Measurements from ENCODE around the gene ANKFN1. TPM values are rescaled to one million over a fixed set of nuclear protein-coding genes. Genes with fewer than 3 reads are reported as not detected.

The ANKFN1 gene
- total RNA-seq, 1 donor from 2014 or later, result not detected

- Histone ChIP-seq H3K4me2 (ENCODE audit: low read length) (no peak overlapping the region), H3K27ac (ENCODE audit: low read depth, low read length) (no peak overlapping the region), H3K4me1 (ENCODE audit: insufficient read depth, low read length) (peaks cover 8% of the 10 kb centered on the region), H3K9me3 (ENCODE audit: insufficient read depth, low read depth, low read length) (no peaks in the 10 kb centered on the region), H4K20me1 (ENCODE audit: insufficient read depth, low read length) (no peaks in the 10 kb centered on the region), H3K36me3 (ENCODE audit: insufficient read depth, low read length) (no peaks in the 10 kb centered on the region), H3K79me2 (ENCODE audit: insufficient read depth, low read length) (no peaks in the 10 kb centered on the region), H3K9ac (ENCODE audit: low read length) (no peak overlapping the region), H2AFZ (ENCODE audit: low read depth, low read length) (no peak overlapping the region), H3K27me3 (ENCODE audit: insufficient read depth, low read length) (no peaks in the 10 kb centered on the region), H3K4me3 (ENCODE audit: insufficient read depth, low read depth, low read length) (no peak overlapping the region)
- no peaks in the 10 kb centered on the region for H3K36me3 Mint-ChIP-seq (ENCODE audit: low read depth, unreplicated experiment)
- no peaks in the 10 kb centered on the region for H3K27me3 Mint-ChIP-seq (ENCODE audit: low read depth, unreplicated experiment)
- FAIRE-seq (no peak), DNase-seq (ENCODE audit: low read depth) (no peak)
- no peak overlapping the region for H3K4me3 Mint-ChIP-seq (ENCODE audit: unreplicated experiment)
- no peaks in the 10 kb centered on the region for H3K9me3 Mint-ChIP-seq (ENCODE audit: unreplicated experiment)
- H3K4me1 Mint-ChIP-seq (ENCODE audit: low read depth, unreplicated experiment), result peaks cover 6% of the 10 kb centered on the region
- H3K27ac Mint-ChIP-seq (ENCODE audit: unreplicated experiment), result no peak overlapping the region
- TF ChIP-seq CTCF (IDR thresholded peaks at IDR 0.05; ENCODE audit: insufficient read depth, low read depth, low read length) (no peak), EZH2 (IDR thresholded peaks at IDR 0.05; ENCODE audit: insufficient read depth, low read length) (no peak)
These were observed 136.0 kb downstream of the ANKFN1 start for GRCh38 chr17:56289321-56289720.

- Mint-ChIP-seq H3K4me3 (ENCODE audit: unreplicated experiment) (no peak overlapping the region), H3K36me3 (ENCODE audit: low read depth, unreplicated experiment) (no peaks in the 10 kb centered on the region), H3K27ac (ENCODE audit: unreplicated experiment) (no peak overlapping the region), H3K27me3 (ENCODE audit: low read depth, unreplicated experiment) (no peaks in the 10 kb centered on the region), H3K9me3 (ENCODE audit: unreplicated experiment) (no peaks in the 10 kb centered on the region), H3K4me1 (ENCODE audit: low read depth, unreplicated experiment) (peaks cover 6% of the 10 kb centered on the region)
- H3K4me1 ChIP-seq (ENCODE audit: insufficient read depth, low read length), result peaks cover 8% of the 10 kb centered on the region
- TF ChIP-seq CTCF (IDR thresholded peaks at IDR 0.05; ENCODE audit: insufficient read depth, low read depth, low read length), result no peak
- no peak for TF ChIP-seq EZH2 (IDR thresholded peaks at IDR 0.05; ENCODE audit: insufficient read depth, low read length)
- DNase-seq (ENCODE audit: low read depth), result no peak
- H3K36me3 ChIP-seq (ENCODE audit: insufficient read depth, low read length), result no peaks in the 10 kb centered on the region
- H3K9ac ChIP-seq (ENCODE audit: low read length), result no peak overlapping the region
- H3K27me3 ChIP-seq (ENCODE audit: insufficient read depth, low read length), result no peaks in the 10 kb centered on the region
- no peak overlapping the region for H3K27ac ChIP-seq (ENCODE audit: low read depth, low read length)
- no peaks in the 10 kb centered on the region for H4K20me1 ChIP-seq (ENCODE audit: insufficient read depth, low read length)
- FAIRE-seq, result no peak
- H3K79me2 ChIP-seq (ENCODE audit: insufficient read depth, low read length), result no peaks in the 10 kb centered on the region
- H3K4me3 ChIP-seq (ENCODE audit: insufficient read depth, low read depth, low read length), result no peak overlapping the region
- H3K4me2 ChIP-seq (ENCODE audit: low read length), result no peak overlapping the region
- H2AFZ ChIP-seq (ENCODE audit: low read depth, low read length), result no peak overlapping the region
- H3K9me3 ChIP-seq (ENCODE audit: insufficient read depth, low read depth, low read length), result no peaks in the 10 kb centered on the region
These were observed 137.0 kb downstream of the ANKFN1 start for GRCh38 chr17:56290101-56290801.

GRCh38 chr17:56290802-56291118 lies 137.5 kb downstream of the ANKFN1 start:
- no peaks in the 10 kb centered on the region for H3K27me3 ChIP-seq (ENCODE audit: insufficient read depth, low read length)
- peaks cover 8% of the 10 kb centered on the region for H3K4me1 ChIP-seq (ENCODE audit: insufficient read depth, low read length)
- H3K9me3 ChIP-seq (ENCODE audit: insufficient read depth, low read depth, low read length), result no peaks in the 10 kb centered on the region
- H3K4me1 Mint-ChIP-seq (ENCODE audit: low read depth, unreplicated experiment), result peaks cover 6% of the 10 kb centered on the region
- no peak overlapping the region for H3K4me2 ChIP-seq (ENCODE audit: low read length)
- H2AFZ ChIP-seq (ENCODE audit: low read depth, low read length), result no peak overlapping the region
- FAIRE-seq (no peak), DNase-seq (ENCODE audit: low read depth) (no peak)
- no peak overlapping the region for H3K4me3 Mint-ChIP-seq (ENCODE audit: unreplicated experiment)
- H3K27ac ChIP-seq (ENCODE audit: low read depth, low read length), result no peak overlapping the region
- no peaks in the 10 kb centered on the region for H4K20me1 ChIP-seq (ENCODE audit: insufficient read depth, low read length)
- no peak overlapping the region for H3K9ac ChIP-seq (ENCODE audit: low read length)
- no peak overlapping the region for H3K4me3 ChIP-seq (ENCODE audit: insufficient read depth, low read depth, low read length)
- H3K9me3 Mint-ChIP-seq (ENCODE audit: unreplicated experiment), result no peaks in the 10 kb centered on the region
- TF ChIP-seq CTCF (IDR thresholded peaks at IDR 0.05; ENCODE audit: insufficient read depth, low read depth, low read length) (no peak), EZH2 (IDR thresholded peaks at IDR 0.05; ENCODE audit: insufficient read depth, low read length) (no peak)
- no peak overlapping the region for H3K27ac Mint-ChIP-seq (ENCODE audit: unreplicated experiment)
- no peaks in the 10 kb centered on the region for H3K36me3 Mint-ChIP-seq (ENCODE audit: low read depth, unreplicated experiment)
- H3K36me3 ChIP-seq (ENCODE audit: insufficient read depth, low read length), result no peaks in the 10 kb centered on the region
- no peaks in the 10 kb centered on the region for H3K79me2 ChIP-seq (ENCODE audit: insufficient read depth, low read length)
- no peaks in the 10 kb centered on the region for H3K27me3 Mint-ChIP-seq (ENCODE audit: low read depth, unreplicated experiment)
